ENCODE data around the gene C11orf16. TPM values are rescaled to one million over a fixed set of nuclear protein-coding genes. Genes with fewer than 3 reads are reported as not detected.

Gene C11orf16
- total RNA-seq, 1 donor from 2014 or later, result not detected

GRCh38 chr11:8927233-8927632, 5.5 kb downstream of the C11orf16 start:
- Histone ChIP-seq H3K9me3 (no peaks in the 10 kb centered on the region), H3K4me3 (no peak overlapping the region), H3K4me1 (no peaks in the 10 kb centered on the region), H3K36me3 (peaks cover 11% of the 10 kb centered on the region), H3K27ac (no peak overlapping the region), H3K27me3 (no peaks in the 10 kb centered on the region)
- DNase-seq, result no peak
- ATAC-seq, result no peak
- intact Hi-C loops (cut with DNase I), result no loop called here
- no peak for TF ChIP-seq CTCF (IDR thresholded peaks at IDR 0.05)

GRCh38 chr11:8926236-8926635, 6.5 kb downstream of the C11orf16 start:
- DNase-seq, result no peak
- peaks cover 21% of the 10 kb centered on the region for H3K36me3 ChIP-seq
- no peak overlapping the region for H3K27ac ChIP-seq
- no peak overlapping the region for H3K4me3 ChIP-seq
- ATAC-seq, result no peak
- no peaks in the 10 kb centered on the region for H3K9me3 ChIP-seq
- intact Hi-C loops (cut with DNase I), result no loop called here
- no peak for TF ChIP-seq CTCF (IDR thresholded peaks at IDR 0.05)
- no peaks in the 10 kb centered on the region for H3K27me3 ChIP-seq
- no peaks in the 10 kb centered on the region for H3K4me1 ChIP-seq

GRCh38 chr11:8925711-8926110, 7.0 kb downstream of the C11orf16 start:
- no peak overlapping the region for H3K27ac ChIP-seq
- DNase-seq (no peak), ATAC-seq (no peak)
- no peaks in the 10 kb centered on the region for H3K27me3 ChIP-seq
- intact Hi-C loops (cut with DNase I), result no loop called here
- H3K9me3 ChIP-seq, result no peaks in the 10 kb centered on the region
- TF ChIP-seq CTCF (IDR thresholded peaks at IDR 0.05), result no peak
- H3K4me1 ChIP-seq, result no peaks in the 10 kb centered on the region
- H3K36me3 ChIP-seq, result peaks cover 26% of the 10 kb centered on the region
- no peak overlapping the region for H3K4me3 ChIP-seq

GRCh38 chr11:8922691-8923090, 10.1 kb downstream of the C11orf16 start:
- Histone ChIP-seq H3K27me3 (no peaks in the 10 kb centered on the region), H3K4me1 (peaks cover 4% of the 10 kb centered on the region), H3K9me3 (no peaks in the 10 kb centered on the region), H3K36me3 (peaks cover 56% of the 10 kb centered on the region), H3K4me3 (no peak overlapping the region), H3K27ac (no peak overlapping the region)
- ATAC-seq, result no peak
- intact Hi-C loops (cut with DNase I), result no loop called here
- DNase-seq, result no peak
- TF ChIP-seq CTCF (IDR thresholded peaks at IDR 0.05), result no peak

GRCh38 chr11:8917157-8917825, 15.5 kb downstream of the C11orf16 start:
- peak overlapping the region; percentile 77 for H3K27ac ChIP-seq
- intact Hi-C loops (cut with DNase I), result no loop called here
- ATAC-seq (peak; percentile 90), DNase-seq (peak; percentile 73)
- peaks cover 38% of the 10 kb centered on the region for H3K4me1 ChIP-seq
- H3K36me3 ChIP-seq, result peaks cover 66% of the 10 kb centered on the region
- H3K9me3 ChIP-seq, result no peaks in the 10 kb centered on the region
- H3K4me3 ChIP-seq, result peak overlapping the region; percentile 9
- no peaks in the 10 kb centered on the region for H3K27me3 ChIP-seq
- TF ChIP-seq CTCF (IDR thresholded peaks at IDR 0.05), result no peak

GRCh38 chr11:8914661-8915018, 18.1 kb downstream of the C11orf16 start:
- H3K4me1 ChIP-seq, result peaks cover 46% of the 10 kb centered on the region
- no peak for DNase-seq
- intact Hi-C loops (cut with DNase I), result no loop called here
- peaks cover 39% of the 10 kb centered on the region for H3K36me3 ChIP-seq
- H3K9me3 ChIP-seq, result no peaks in the 10 kb centered on the region
- TF ChIP-seq CTCF (IDR thresholded peaks at IDR 0.05), result no peak
- H3K27me3 ChIP-seq, result no peaks in the 10 kb centered on the region
- ATAC-seq, result no peak
- H3K27ac ChIP-seq, result peak overlapping the region; percentile 59
- H3K4me3 ChIP-seq, result peak overlapping the region; percentile 17
